H9 (cell line): ENCODE measurements around the gene CDK5R1. TPM values are rescaled to one million over a fixed set of nuclear protein-coding genes. Genes with fewer than 3 reads are reported as not detected.

ENCODE experiments used
- DNase-seq: peaks from one replicate; pipeline ENCODE4 v3.0.0-alpha.2; 2017
- H2AFZ ChIP-seq: one replicate; pipeline ENCODE4 v1.6.1; 2013; ENCODE audit warnings: mild to moderate bottlenecking, low read length, control low read depth, moderate library complexity
- H2AK5ac ChIP-seq: 2 replicates; pipeline ENCODE4 v1.6.1; 2013; ENCODE audit warnings: low read length, control low read depth, mixed read lengths; ENCODE audit not compliant: insufficient read length
- H2BK120ac ChIP-seq: one replicate; pipeline ENCODE4 v1.6.1; 2013; ENCODE audit warnings: low read depth, mild to moderate bottlenecking, low read length, control low read depth, inconsistent platforms; ENCODE audit not compliant: poor library complexity, severe bottlenecking
- H2BK12ac ChIP-seq: 2 replicates; pipeline ENCODE4 v1.6.1; 2013; ENCODE audit warnings: low read length, control low read depth, mixed read lengths, low read depth; ENCODE audit not compliant: insufficient read length
- H2BK15ac ChIP-seq: 2 replicates; pipeline ENCODE4 v1.6.1; 2013; ENCODE audit warnings: low read depth, low read length, control low read depth
- H2BK20ac ChIP-seq: one replicate; pipeline ENCODE4 v1.6.1; 2013; ENCODE audit warnings: low read depth, mild to moderate bottlenecking, low read length, control low read depth, inconsistent platforms; ENCODE audit not compliant: poor library complexity, severe bottlenecking
- H2BK5ac ChIP-seq: 2 replicates; pipeline ENCODE4 v1.6.1; 2013; ENCODE audit warnings: low read length, control low read depth, mixed read lengths; ENCODE audit not compliant: insufficient read length
- H3K14ac ChIP-seq: 2 replicates; pipeline ENCODE4 v1.6.1; 2013; ENCODE audit warnings: low read length, control low read depth; ENCODE audit not compliant: insufficient read depth
- H3K18ac ChIP-seq: 2 replicates; pipeline ENCODE4 v1.6.1; 2013; ENCODE audit warnings: low read depth, mild to moderate bottlenecking, mixed read lengths, low read length, control low read depth; ENCODE audit not compliant: insufficient read length
- H3K23ac ChIP-seq: 2 replicates; pipeline ENCODE4 v1.6.1; 2013; ENCODE audit warnings: low read length, control low read depth, mixed read lengths, low read depth; ENCODE audit not compliant: insufficient read length
- H3K23me2 ChIP-seq: 2 replicates; pipeline ENCODE4 v1.6.1; 2013; ENCODE audit warnings: low read depth, mild to moderate bottlenecking, mixed read lengths, low read length, control low read depth; ENCODE audit not compliant: insufficient read length, poor library complexity, severe bottlenecking
- H3K27ac ChIP-seq: 2 replicates; pipeline ENCODE4 v1.5.1; 2013; ENCODE audit warnings: low read length, control low read depth, mixed read lengths, low read depth; ENCODE audit not compliant: insufficient read length
- H3K27me3 ChIP-seq: 2 replicates; pipeline ENCODE4 v1.6.1; 2013; ENCODE audit warnings: low read length, control low read depth, inconsistent platforms; ENCODE audit not compliant: insufficient read depth
- H3K4ac ChIP-seq: 2 replicates; pipeline ENCODE4 v1.6.1; 2013; ENCODE audit warnings: low read depth, mild to moderate bottlenecking, control low read depth, inconsistent platforms, low read length, moderate library complexity
- H3K4me1 ChIP-seq: 2 replicates; pipeline ENCODE4 v1.6.1; 2013; ENCODE audit warnings: low read length, control low read depth, inconsistent platforms; ENCODE audit not compliant: insufficient read depth
- H3K4me2 ChIP-seq: 2 replicates; pipeline ENCODE4 v1.6.1; 2013; ENCODE audit warnings: low read length, control low read depth, mixed read lengths; ENCODE audit not compliant: insufficient read length, insufficient read depth
- H3K56ac ChIP-seq: 2 replicates; pipeline ENCODE4 v1.6.1; 2013; ENCODE audit warnings: low read depth, mild to moderate bottlenecking, mixed read lengths, low read length, control low read depth; ENCODE audit not compliant: insufficient read length
- H3K79me1 ChIP-seq: 2 replicates; pipeline ENCODE4 v1.6.1; 2013; ENCODE audit warnings: low read depth, mild to moderate bottlenecking, moderate library complexity, low read length, control low read depth, inconsistent platforms; ENCODE audit not compliant: insufficient read depth, poor library complexity, severe bottlenecking
- H3K79me2 ChIP-seq: 2 replicates; pipeline ENCODE4 v1.6.1; 2013; ENCODE audit warnings: low read length, control low read depth, inconsistent platforms; ENCODE audit not compliant: insufficient read depth
- H3K9ac ChIP-seq: 2 replicates; pipeline ENCODE4 v1.6.1; 2013; ENCODE audit warnings: low read length, control low read depth, mixed read lengths; ENCODE audit not compliant: insufficient read length; ENCODE audit errors: extremely low read depth
- H3K9me3 ChIP-seq: one replicate; pipeline ENCODE4 v1.6.1; 2013; ENCODE audit warnings: low read depth, low read length, inconsistent platforms; ENCODE audit not compliant: control insufficient read depth
- H3T11ph ChIP-seq: one replicate; pipeline ENCODE4 v1.6.1; 2013; ENCODE audit warnings: mild to moderate bottlenecking, low read length, control low read depth, inconsistent platforms
- H4K20me1 ChIP-seq: one replicate; pipeline ENCODE4 v1.6.1; 2013; ENCODE audit not compliant: control insufficient read depth, insufficient read length, insufficient read depth
- H4K5ac ChIP-seq: 2 replicates; pipeline ENCODE4 v1.6.1; 2013; ENCODE audit warnings: low read depth, mild to moderate bottlenecking, mixed read lengths, low read length, control low read depth; ENCODE audit not compliant: insufficient read length
- H4K8ac ChIP-seq: replicated peaks from 2 replicates; pipeline ENCODE4 v1.6.1; 2013; ENCODE audit warnings: low read length, control low read depth, mixed read lengths, low read depth; ENCODE audit not compliant: insufficient read length
- H4K91ac ChIP-seq: 2 replicates; pipeline ENCODE4 v1.6.1; 2013; ENCODE audit warnings: low read depth, mild to moderate bottlenecking, moderate library complexity, mixed read lengths, low read length, control low read depth; ENCODE audit not compliant: insufficient read length
- H3K27ac Mint-ChIP-seq, 3 experiments: 2 replicates in 2 of 3; 3 replicates in 1 of 3; pipeline ENCODE4 v1.8.0; 2020 to 2021; ENCODE audit warnings: mixed read lengths in 3 of 3, mild to moderate bottlenecking in 1 of 3, moderate library complexity in 1 of 3
- H3K27me3 Mint-ChIP-seq: 2 replicates; pipeline ENCODE4 v1.8.0; 2021; ENCODE audit warnings: low read depth, mild to moderate bottlenecking, moderate library complexity, mixed read lengths
- H3K36me3 Mint-ChIP-seq, 3 experiments: 2 replicates in 2 of 3; 3 replicates in 1 of 3; pipeline ENCODE4 v1.8.0; 2020 to 2021; ENCODE audit warnings: low read depth in 3 of 3, mixed read lengths in 3 of 3; ENCODE audit not compliant: insufficient read depth in 1 of 3
- H3K4me1 Mint-ChIP-seq, 2 experiments: 2 replicates each; pipeline ENCODE4 v1.8.0; 2020; ENCODE audit warnings: mixed read lengths in 2 of 2
- H3K4me3 Mint-ChIP-seq, 2 experiments: 2 replicates in 1 of 2; 3 replicates in 1 of 2; pipeline ENCODE4 v1.8.0; 2020 to 2021; ENCODE audit warnings: mild to moderate bottlenecking in 2 of 2, mixed read lengths in 2 of 2, moderate library complexity in 1 of 2
- H3K9me3 Mint-ChIP-seq, 2 experiments: 2 replicates in 1 of 2; 3 replicates in 1 of 2; pipeline ENCODE4 v1.8.0; 2020; ENCODE audit warnings: mild to moderate bottlenecking in 2 of 2, mixed read lengths in 2 of 2, moderate library complexity in 1 of 2
- CTCF ChIP-seq: fragments of 200-600 bp; sonication (generic); conservative IDR thresholded peaks from 3 replicates; pipeline ENCODE4 v1.8.0; 2021; ENCODE audit warnings: antibody characterized with exemption, mild to moderate bottlenecking
- WGBS: extraction: QIAGEN DNeasy Blood & Tissue Kit; methylation state at CpG from one replicate; pipeline ENCODE4 v1.1.7; 2013; ENCODE audit warnings: missing lambda C conversion rate, low lambda C conversion rate, mixed read lengths; ENCODE audit not compliant: insufficient read length; ENCODE audit errors: extremely low coverage; 5-methylcytosine and 5-hydroxymethylcytosine counted together
- total RNA-seq: library from RNA; stranded (reverse); gene quantifications from 2 replicates; pipeline ENCODE4 v1.2.1, GENCODE V29; 2021

Gene CDK5R1
- total RNA-seq, 1 experiment from 2014 or later: 11.4 TPM

- no peak overlapping the region for H4K5ac ChIP-seq
- H3K27ac ChIP-seq: no peak overlapping the region
- H3K27me3 ChIP-seq: no peaks in the 10 kb centered on the region
- DNase-seq: no peak
- Mint-ChIP-seq H3K4me3 (peak overlapping the region in 1 of 2 experiments; percentile 14; a peak in 1 of 5 replicates), H3K9me3 (no peaks in the 10 kb centered on the region), H3K27ac (peak overlapping the region; percentile 45 to 76 (median 68); a peak in 3 of 7 replicates), H3K4me1 (peaks cover 41 to 51% of the 10 kb centered on the region in 2 experiments), H3K27me3 (no peaks in the 10 kb centered on the region; the same call in 1 of the 2 replicates), H3K36me3 (peaks cover 15 to 27% (median 23%) of the 10 kb centered on the region in 3 experiments)
- H3K14ac ChIP-seq: no peak overlapping the region
- H3K23me2 ChIP-seq: peaks cover 8% of the 10 kb centered on the region
- no peak overlapping the region for H3K4me2 ChIP-seq
- no peaks in the 10 kb centered on the region for H4K20me1 ChIP-seq
- no peak overlapping the region for H4K8ac ChIP-seq
- H3K9ac ChIP-seq: no peak overlapping the region
- H3K9me3 ChIP-seq: no peaks in the 10 kb centered on the region
- H2BK20ac ChIP-seq: no peak overlapping the region
- H3T11ph ChIP-seq: no peak overlapping the region
- no peak overlapping the region for H3K18ac ChIP-seq
- H3K4me1 ChIP-seq: peaks cover 5% of the 10 kb centered on the region; the same call in 1 of the 2 replicates
- no peak overlapping the region for H2AK5ac ChIP-seq
- H2BK5ac ChIP-seq: no peak overlapping the region
- H2BK12ac ChIP-seq: no peak overlapping the region
- TF ChIP-seq CTCF: no peak
- H3K79me1 ChIP-seq: peaks cover 3% of the 10 kb centered on the region
- no peak overlapping the region for H3K56ac ChIP-seq
- no peak overlapping the region for H3K4ac ChIP-seq
- WGBS: no CpG with 5 or more reads among the region's 4 CpGs
- no peak overlapping the region for H2AFZ ChIP-seq
- no peak overlapping the region for H2BK120ac ChIP-seq
- no peak overlapping the region for H3K23ac ChIP-seq
- no peak overlapping the region for H4K91ac ChIP-seq
- H2BK15ac ChIP-seq: no peak overlapping the region
- H3K79me2 ChIP-seq: no peaks in the 10 kb centered on the region
These were observed 5.4 kb downstream of the CDK5R1 start for GRCh38 chr17:32492264-32492589.
